HG02588 (cell line): Measurements from ENCODE around the gene PLA1A.
"Not testable (repeated sequence)": the region's sequence is repeated elsewhere in the genome, so short reads cannot be mapped to it uniquely, and the experiment has no call there.

ENCODE experiments used
- ATAC-seq: cut with Tn5 transposase; IDR thresholded peaks from one replicate; pipeline ENCODE4 v1.9.1; 2021; ENCODE audit warnings: mild to moderate bottlenecking, moderate library complexity; ENCODE audit not compliant: unreplicated experiment

PLA1A gene

GRCh38 chr3:119660474-119661440, 63.1 kb downstream of the PLA1A start, which contains the start of gene POPDC2:
POPDC2 (minus strand) TSS chr3:119660589; CDS start chr3:119660423, 166 bp downstream.
- no peak for ATAC-seq

GRCh38 chr3:119662604-119663373, 65.1 kb downstream of the PLA1A start:
- ATAC-seq: no peak

- ATAC-seq: no peak
These were observed 66.2 kb downstream of the PLA1A start for GRCh38 chr3:119663885-119664284.

- no peak for ATAC-seq
These were observed 66.7 kb downstream of the PLA1A start for GRCh38 chr3:119664370-119664769.

GRCh38 chr3:119664850-119665379, 67.2 kb downstream of the PLA1A start:
- peak; percentile 51 for ATAC-seq

GRCh38 chr3:119665954-119666559, 68.4 kb downstream of the PLA1A start:
- no peak for ATAC-seq

- ATAC-seq: no peak
These were observed 72.4 kb downstream of the PLA1A start for GRCh38 chr3:119669906-119670570.

GRCh38 chr3:119672776-119673175, 75.1 kb downstream of the PLA1A start:
- no peak for ATAC-seq

GRCh38 chr3:119673875-119674274, 76.2 kb downstream of the PLA1A start:
- no peak for ATAC-seq

GRCh38 chr3:119675188-119675874, 77.6 kb downstream of the PLA1A start:
- no peak for ATAC-seq

GRCh38 chr3:119676020-119676419, 78.3 kb downstream of the PLA1A start:
- ATAC-seq: no peak

- peak; percentile 88 for ATAC-seq
These were observed 79.3 kb downstream of the PLA1A start, which contains the start of gene COX17 for GRCh38 chr3:119676771-119677640. COX17 (minus strand) TSS chr3:119677406; CDS start chr3:119677310, 96 bp downstream.

- no peak for ATAC-seq
These were observed 79.9 kb downstream of the PLA1A start for GRCh38 chr3:119677641-119677934.

GRCh38 chr3:119678209-119678608, 80.5 kb downstream of the PLA1A start:
- ATAC-seq: not testable (repeated sequence)
